ENCODE results near the gene CD96.
"Not testable (repeated sequence)": the region's sequence is repeated elsewhere in the genome, so short reads cannot be mapped to it uniquely, and the experiment has no call there.

CD96 gene

DNA sequence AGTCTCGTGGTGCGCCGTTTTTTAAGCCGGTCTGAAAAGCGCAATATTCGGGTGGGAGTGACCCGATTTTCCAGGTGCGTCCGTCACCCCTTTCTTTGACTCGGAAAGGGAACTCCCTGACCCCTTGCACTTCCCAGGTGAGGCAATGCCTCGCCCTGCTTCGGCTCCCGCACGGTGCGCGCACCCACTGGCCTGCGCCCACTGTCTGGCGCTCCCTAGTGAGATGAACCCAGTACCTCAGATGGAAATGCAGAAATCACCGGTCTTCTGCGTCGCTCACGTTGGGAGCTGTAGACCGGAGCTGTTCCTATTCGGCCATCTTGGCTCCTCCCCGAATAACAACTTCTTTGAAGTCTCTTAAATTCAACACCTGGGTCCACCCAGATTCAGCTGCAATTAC is 19.9 kb downstream of the CD96 start:
- DNase-seq (ENCODE audit: low read depth), result not testable (repeated sequence)

DNA sequence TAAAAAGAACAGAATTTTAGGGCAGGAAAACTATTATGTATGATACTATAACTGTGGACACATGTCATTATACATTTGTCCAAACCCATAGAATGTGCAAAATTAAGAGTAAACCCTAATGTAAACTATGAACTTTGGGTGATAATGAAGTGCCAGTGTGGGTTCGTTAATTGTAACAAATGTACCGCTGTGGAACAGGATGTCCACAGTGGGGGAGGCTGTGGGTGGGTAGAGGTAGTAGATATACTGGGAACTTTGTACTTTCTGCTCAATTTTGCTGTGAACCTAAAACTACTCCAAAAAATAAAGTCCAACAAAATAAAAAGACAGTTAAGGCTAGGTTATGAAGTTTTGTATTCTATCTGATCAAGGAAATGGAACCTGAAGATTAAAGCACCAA is 24.8 kb downstream of the CD96 start:
- no peak for DNase-seq (ENCODE audit: low read depth)

DNA sequence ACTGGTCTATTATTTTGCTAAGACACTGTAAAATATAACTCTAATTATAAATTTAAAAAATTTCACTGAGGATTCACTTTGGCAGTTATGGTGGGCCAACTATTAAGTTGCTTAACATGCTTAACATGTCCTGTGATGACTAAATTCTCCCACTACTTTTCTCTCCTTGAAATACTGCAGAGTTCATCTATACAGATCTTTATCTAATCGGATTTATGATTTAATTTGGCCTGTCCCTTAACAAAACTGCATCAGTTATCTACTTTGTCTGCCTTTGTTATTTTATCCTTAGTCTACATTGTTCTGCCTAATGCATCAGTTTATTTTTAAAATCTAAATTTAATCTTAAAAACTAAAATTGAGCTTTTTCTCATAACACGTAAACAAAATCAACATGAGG is 26.4 kb downstream of the CD96 start:
- no peak for DNase-seq (ENCODE audit: low read depth)

DNA sequence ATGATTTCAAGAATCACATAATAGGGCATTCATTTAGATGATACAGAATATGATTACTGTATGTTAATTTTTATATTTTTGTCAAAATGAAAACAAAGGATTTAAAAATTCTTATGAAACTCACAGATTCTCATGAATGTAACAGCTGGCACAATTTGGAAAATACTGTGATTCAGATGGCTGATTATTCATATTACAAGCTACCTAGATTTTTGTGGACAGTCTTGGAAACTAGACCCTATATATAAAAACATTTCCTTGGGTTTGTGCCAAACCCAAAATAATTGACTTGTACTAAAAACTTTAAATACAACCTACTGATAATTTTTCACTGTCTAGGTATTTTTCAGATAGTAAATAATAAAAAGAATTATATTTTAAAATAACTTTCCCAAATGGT is 26.9 kb downstream of the CD96 start:
- no peak for DNase-seq (ENCODE audit: low read depth)

DNA sequence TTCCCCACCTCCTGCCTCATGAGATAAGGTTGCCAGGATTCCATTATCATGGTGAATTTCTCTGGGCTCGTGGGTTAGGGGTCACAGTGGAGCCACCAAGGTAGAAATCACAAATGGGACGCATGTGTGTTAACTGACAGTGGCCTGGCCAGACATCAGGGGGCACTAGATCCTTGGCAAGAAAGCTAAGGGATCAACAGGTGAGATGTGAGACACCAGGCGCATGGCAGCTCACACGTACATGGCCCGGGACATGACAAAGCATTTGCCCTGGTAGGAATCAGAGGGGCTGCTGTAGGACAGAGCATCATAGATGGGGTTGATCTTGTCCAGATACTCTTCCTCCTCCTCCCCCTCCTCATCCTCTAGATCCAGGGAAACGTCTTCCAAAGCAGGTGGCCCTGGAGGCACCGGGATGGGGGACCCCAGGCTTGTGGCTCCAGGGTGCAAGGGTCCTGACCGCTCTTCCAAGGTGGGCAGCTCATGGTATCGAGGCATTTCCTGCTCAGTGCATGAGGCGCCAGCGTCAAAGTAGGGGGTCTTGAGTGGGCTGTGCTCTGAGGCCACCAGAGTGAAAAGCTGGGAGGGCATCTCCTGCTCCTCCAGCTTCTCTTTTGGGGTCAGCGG is 28.5 kb downstream of the CD96 start:
- DNase-seq (ENCODE audit: low read depth), result no peak

DNA sequence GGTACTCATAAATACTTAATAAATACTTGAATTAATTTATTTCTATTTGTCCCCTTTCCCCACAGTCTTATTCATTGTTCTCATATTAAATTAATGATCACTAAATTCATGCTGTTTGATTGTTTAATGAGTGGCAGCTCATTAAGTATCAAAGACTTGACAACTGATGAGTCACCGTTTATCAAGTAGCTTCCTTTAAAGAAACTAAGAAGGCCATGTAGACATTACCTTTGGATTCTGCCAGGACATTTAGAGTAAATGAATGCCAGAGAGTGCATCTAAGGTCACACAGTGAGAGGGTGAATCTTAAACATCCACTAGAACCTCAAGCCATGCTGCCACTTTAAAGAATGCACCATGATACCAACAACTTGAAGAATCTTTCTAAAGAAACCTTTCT is 29.3 kb downstream of the CD96 start:
- DNase-seq (ENCODE audit: low read depth), result no peak

DNA sequence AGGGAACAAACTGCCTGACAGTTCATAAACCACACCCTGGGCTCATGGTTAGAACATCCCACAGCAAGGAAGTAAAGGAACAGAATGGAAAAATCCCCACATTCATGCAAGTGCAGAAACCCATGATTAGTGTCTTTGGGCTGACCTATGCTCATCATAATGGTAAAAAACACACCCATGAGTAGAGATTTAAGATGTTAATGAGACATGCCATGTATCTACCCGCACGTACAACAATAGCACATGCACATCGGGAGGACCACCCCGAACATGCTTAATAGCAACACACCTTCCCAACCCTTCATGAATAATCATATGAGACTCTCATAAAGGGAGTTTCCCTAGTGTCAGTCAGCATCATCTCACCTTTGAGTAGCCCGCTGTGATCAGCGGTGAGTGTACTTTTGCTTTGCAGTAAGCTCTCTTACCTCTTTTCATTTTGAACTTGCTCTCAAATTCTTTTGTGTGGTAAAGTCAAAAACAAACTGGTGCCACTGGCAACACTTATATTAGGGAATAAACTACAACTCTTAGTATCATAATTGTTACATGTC is 30.0 kb downstream of the CD96 start:
- DNase-seq (ENCODE audit: low read depth), result no peak

DNA sequence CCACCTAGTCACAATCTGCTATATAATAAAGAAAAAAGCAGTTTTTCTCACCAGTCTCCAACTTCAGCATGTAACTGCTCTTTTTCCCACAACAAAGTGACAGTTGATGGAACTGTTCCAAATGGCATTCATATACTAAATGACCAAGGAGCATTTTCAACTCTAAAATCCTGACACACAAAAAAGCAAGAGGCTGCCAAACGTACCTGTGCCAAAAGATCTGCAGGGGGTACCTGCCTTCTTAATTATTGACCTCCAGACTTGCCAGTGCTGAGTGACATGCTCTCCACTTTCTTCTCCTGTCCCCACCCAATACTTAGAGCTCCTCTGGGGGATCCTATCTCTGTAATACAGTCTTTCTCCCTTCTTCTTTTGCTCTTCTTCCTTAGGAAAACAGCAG is 35.1 kb downstream of the CD96 start:
- DNase-seq (ENCODE audit: low read depth), result no peak

DNA sequence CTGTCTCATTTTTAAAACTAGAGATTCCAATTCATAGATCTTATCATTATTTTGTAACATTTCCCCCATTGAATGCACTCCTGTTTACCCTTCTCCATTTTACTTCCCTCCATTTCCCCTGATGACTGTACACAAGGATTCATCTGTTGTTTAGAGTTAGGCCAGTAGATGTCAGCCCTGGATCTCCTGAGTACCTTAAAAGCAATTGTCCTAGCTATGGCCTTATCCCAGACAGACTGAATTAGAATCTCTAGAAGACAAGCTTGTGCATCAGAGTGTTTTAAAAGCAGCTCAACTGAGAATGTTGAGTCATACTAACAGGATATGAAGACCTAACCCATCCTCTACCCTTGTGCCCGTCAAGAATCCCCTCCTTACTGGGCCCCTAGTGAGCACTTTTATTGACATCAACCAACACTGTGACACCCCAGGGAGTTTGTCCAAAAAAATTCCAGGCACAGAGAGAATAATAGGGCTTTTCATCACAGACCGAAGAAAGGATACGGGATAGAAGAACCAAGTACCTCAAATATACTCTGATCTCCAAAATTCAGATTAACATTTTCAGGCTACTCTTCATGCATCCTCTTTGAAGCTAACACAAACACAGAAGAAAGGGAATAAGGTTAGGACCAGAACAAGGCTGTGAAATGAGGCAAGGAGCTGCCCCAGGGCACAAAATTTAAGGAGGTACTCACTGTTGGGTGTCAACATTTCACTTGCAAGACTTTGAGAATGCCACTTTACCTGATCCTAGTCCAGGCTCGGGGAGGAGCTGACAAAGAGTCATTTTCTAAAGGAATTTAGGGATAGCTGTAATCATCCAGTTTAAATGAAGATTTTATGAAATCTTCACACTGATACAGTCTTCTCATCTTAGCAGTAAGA is 36.0 kb downstream of the CD96 start:
- no peak for DNase-seq (ENCODE audit: low read depth)

DNA sequence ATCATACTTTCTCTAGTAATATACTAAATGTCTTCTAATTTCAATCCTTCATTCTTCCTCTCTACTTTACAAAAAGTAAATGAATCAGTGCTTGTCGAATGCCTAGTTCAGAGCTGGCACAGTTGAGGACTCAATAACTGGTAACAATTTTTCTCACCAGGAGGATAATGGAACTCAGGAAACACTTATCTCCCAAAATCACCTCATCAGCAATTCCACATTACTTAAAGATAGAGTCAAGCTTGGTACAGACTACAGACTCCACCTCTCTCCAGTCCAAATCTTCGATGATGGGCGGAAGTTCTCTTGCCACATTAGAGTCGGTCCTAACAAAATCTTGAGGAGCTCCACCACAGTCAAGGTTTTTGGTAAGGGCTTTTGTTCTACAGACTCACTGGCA is 36.9 kb downstream of the CD96 start:
- no peak for DNase-seq (ENCODE audit: low read depth)

DNA sequence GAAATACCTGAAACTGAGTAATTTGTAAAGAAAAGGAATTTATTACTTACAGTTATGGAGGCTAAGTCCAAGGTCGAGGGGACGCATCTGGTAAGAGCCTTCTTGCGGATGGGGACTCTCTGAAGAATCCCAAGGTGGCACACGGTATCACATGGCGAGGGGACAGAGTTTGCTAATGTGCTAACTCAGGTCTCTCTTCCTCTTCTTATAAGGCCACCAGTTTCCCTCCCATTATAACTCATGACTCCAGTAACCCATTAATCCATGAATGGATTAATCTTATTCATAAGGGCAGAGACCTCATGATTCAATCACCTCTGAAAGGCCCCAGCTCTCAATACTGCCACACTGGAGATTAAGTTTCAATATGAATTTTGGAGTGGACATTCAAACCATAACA is 37.5 kb downstream of the CD96 start:
- DNase-seq (ENCODE audit: low read depth), result no peak

DNA sequence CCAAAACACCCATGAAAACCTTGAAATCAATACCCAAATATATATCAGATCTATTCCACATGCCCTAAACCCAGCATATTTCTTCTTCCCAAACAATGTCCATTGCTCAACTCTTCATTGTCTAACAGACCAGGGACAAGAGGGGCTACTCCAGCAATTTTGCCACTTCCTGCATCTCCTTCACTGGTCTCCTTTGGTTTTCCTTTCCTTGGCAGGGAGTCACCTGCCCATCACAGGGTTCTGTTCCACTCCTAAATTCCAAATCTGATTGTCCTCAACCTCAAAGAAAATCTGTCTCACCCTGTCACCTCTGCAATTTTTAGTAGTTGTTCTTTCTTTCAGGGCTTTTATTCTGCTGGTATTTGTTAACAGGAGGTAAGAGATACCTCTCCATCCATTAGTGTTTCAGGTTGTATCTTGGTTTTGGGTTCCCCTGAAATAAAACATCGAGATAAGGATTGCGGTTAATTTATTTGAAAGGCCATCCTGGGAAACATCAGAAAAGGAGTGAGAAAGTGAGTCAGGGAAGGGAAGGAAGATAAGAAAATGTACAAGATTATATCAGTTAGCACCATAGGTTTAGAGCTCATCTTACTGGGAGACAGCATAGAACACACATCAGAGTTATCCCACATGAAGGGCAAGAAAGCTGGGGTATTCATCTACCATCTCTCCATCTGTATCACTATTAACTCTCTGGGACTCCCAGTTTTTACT is 39.6 kb downstream of the CD96 start:
- no peak for DNase-seq (ENCODE audit: low read depth)

DNA sequence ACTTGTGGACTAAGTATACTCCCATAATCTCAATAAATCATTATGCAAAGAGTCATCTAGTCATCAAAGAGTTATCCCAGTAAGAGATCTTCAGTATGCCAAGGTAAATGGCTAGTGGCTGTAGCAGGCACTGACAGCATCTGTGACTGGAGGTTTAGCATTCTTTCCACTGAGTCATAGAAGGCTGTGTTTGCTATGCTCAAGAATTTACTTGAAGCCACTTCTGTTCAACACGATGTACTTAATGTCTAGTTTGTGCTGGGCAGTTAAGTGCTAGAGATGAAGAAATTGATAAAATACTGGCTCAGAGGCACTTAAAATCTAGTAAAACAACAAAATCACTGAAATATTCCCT is 40.1 kb downstream of the CD96 start:
- no peak for DNase-seq (ENCODE audit: low read depth)

DNA sequence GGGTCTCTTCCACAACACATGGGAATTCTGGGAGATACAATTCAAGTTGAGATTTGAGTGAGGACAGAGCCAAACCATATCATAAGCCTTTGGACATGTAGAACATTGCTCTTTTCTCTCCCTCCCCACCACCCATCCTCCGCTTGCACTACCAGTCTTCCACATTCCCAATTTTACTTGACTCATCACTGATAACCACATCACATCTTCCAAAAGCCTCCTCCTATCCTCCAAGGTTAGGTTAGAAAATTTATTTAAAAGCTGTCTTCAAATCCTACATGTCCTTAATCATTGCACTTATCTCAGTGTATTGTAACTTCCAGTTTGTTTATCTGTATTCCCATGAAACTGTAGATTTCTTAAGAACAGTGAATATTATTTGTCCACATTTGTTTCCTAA is 42.7 kb downstream of the CD96 start:
- no peak for DNase-seq (ENCODE audit: low read depth)

DNA sequence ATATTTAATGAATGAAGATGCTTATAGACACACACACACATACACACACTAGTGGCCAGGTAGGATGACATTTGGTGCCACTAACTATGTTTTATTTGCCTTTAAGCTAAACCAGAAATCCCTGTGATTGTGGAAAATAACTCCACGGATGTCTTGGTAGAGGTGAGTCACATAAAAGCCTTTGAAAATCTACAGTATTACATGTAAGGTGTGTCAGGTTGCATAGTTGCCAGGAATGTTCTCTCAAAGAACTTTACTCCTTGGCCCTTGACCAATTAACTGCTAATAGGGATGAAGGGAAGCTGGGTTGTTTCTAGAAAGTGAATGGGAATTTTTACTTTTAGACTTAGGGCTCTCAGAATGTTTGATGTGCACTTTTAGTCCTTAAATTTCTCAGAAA is 43.2 kb downstream of the CD96 start:
- DNase-seq (ENCODE audit: low read depth), result no peak

DNA sequence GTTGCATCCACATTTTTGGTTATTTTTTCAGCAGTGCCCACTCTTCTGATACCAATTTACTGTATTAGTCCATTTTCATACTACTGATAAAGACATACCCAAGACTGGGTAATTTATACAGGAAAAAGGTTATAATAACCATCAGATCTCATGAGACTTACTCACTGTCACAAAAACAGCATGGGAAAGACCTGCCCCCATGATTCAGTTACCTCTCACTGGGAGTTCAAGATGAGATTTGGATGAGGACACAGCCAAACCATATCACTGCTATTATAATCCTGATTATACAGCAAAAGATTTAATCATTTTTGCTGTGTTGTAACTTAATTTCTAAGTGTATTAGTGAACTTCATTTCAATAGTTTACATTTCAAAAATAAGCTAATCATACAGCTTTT is 46.5 kb downstream of the CD96 start:
- DNase-seq (ENCODE audit: low read depth), result no peak

DNA sequence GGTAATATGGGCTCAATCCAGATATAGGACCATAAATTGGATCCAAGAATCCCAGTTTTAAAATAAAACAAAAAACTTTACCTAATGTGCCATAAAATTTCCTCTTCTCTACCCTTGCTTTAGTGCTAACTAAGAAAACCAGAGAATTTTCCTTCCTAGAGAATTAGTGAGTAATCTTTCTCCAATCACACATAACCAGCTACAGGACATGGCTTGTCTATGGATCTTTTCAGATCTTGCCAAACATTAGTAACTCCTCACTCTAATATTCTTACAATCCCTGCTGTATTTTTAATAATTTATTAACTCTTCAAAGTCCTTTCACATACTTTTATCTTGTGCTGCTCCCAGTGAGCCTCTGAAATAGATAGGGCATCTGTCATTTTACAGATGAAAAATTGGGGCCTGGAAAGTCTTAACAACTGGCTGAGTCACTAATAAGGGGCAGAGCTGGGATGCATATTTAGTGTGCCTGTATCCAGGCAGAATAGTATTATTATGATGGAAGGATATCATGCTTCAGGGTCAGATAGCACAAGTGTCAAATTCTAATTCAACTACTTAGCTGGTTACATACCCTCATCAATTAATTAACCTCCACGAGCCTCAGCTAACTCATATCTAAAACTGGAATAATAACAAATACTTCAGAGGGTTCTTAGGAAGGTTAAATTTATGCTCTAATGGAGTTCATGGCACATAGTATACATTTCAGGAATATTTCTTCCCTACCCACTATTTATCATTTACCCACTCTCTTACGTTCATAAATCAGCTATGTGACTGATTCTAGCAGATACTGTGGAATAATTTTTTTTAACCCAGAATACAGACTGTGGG is 47.5 kb downstream of the CD96 start:
- no peak for DNase-seq (ENCODE audit: low read depth)

DNA sequence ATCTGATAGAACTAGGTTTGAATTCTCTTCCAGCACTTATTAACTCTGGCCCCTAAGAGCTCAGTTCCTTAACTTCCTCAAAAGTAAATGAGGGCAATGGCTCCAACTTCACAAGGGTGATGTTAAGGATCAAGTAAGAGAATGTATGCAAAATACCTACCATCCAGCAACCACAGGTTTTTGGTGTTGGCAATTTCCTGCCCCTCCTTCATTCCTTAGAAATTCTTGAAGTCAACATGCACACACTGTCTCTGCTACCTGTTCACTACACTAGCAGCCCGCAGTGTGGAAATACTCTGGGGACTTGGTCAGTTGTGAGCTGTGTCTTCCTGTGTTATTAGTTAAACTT is 48.1 kb downstream of the CD96 start:
- DNase-seq (ENCODE audit: low read depth), result no peak

DNA sequence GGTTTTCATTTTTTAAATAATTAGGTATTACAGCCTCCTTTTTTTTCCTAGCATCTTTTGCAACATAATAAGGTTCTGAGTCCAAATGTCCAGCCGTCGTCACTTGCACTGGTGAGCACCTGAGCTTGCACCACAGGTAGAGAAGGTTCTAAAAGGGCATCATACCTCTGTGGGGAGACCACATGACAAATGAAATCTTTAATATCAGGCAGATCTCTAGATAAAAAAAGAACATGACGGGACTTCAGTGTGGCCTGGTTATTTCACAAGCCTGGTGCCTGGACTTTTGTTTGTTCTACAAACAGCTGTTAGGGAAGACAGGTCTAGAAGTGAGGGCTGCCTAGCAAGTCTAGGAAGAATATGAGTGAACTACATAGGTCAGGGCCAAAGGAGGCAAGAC is 49.6 kb downstream of the CD96 start:
- DNase-seq (ENCODE audit: low read depth), result no peak

DNA sequence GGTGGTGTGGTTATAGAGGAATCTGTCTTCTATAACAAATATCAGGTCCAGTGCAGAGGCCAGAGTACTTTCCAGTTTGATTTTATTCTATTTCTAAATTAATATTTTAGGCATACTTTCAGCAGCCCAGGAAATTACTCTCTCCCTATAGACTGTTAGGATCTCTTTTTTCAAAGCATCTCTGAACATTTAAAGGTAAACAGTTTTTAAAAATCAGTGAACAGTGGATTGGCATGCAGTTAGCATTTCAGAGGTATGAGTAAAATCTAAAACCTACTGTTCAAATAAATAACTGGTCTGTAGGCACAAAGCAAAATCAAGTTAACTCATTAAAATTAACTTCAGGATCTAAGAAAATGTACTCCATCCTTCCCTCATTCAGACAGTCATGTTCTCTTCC is 50.1 kb downstream of the CD96 start:
- DNase-seq (ENCODE audit: low read depth), result no peak

DNA sequence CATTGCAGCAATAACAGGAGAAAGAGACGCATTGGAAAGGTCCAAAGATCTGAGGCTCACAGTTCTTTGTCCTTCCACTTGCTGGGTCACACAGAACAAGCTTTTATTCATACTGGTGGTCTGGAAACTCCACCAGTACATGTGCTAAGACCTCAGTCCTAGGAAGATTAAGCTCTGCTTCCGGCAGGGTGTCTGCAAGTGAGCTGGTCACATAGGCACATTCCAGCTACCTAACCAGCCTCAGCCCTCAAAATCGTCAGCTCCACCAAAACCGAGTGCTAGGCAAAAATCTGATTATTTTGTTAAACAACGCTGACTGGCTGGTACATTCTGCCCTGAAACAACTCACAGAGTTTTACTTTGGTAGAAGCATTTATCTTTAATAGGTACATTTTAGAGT is 50.9 kb downstream of the CD96 start:
- DNase-seq (ENCODE audit: low read depth), result no peak

DNA sequence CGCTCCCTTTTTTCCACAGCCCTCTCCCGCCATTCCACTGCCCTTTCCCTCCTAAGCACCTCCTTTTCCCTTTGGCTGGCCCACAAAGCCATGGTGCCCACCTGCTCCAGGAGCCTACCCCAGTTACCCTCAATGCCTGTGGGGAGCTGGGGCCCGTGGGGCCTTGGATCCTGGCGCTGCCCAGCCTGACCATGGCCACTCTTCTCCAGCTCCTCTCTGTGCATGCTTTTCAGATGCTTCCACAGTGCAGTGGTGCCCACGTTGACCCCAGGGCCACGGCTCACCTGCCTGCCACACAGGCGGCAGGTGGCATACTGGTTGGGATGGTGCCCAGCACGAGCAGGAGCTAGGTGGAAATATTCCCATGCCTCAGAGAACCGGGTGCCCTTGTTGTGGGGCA is 51.7 kb downstream of the CD96 start:
- no peak for DNase-seq (ENCODE audit: low read depth)
